ENCODE measurements around the gene OR11H12.
"Not testable (repeated sequence)": the region's sequence is repeated elsewhere in the genome, so short reads cannot be mapped to it uniquely, and the experiment has no call there.

OR11H12 gene

GRCh38 chr14:18600817-18601216, at the start of gene OR11H12:
TSS of gene OR11H12 (plus strand) at chr14:18601117. CDS start at chr14:18601117, 0 bp downstream.
- FAIRE-seq; DNase-seq (ENCODE audit: insufficient read length, low spot score): not testable (repeated sequence)

- FAIRE-seq; DNase-seq (ENCODE audit: insufficient read length, low spot score): not testable (repeated sequence)
Observed at GRCh38 chr14:18582908-18583307, 18.0 kb upstream of the OR11H12 start.

- not testable (repeated sequence) for FAIRE-seq; DNase-seq (ENCODE audit: insufficient read length, low spot score)
Observed at GRCh38 chr14:18626610-18627213, 25.8 kb downstream of the OR11H12 start.

GRCh38 chr14:18636066-18636465, 35.1 kb downstream of the OR11H12 start:
- not testable (repeated sequence) for FAIRE-seq

GRCh38 chr14:18638032-18638431, 37.1 kb downstream of the OR11H12 start:
- not testable (repeated sequence) for FAIRE-seq; DNase-seq (ENCODE audit: insufficient read length, low spot score)

More at GRCh38 chr14:18636066-18636465, 35.1 kb downstream of the OR11H12 start:
- DNase-seq (ENCODE audit: insufficient read length, low spot score) = not testable (repeated sequence)

GRCh38 chr14:18638785-18639184, 37.9 kb downstream of the OR11H12 start:
- DNase-seq (ENCODE audit: insufficient read length, low spot score); FAIRE-seq: not testable (repeated sequence)

- not testable (repeated sequence) for FAIRE-seq; DNase-seq (ENCODE audit: insufficient read length, low spot score)
Observed at GRCh38 chr14:18646075-18646730, 45.3 kb downstream of the OR11H12 start.
